Liver (tissue), 9 donors: Measurements from ENCODE around the gene SETD6. TPM values are rescaled to one million over a fixed set of nuclear protein-coding genes. Genes with fewer than 3 reads are reported as not detected.

Source experiments
- DNase-seq: peaks from one replicate; pipeline ENCODE4 v3.0.0-alpha.2; 2017; ENCODE audit warnings: low spot score
- H3K27ac ChIP-seq, 2 donors: one replicate each; pipeline ENCODE4 v1.7.0; 2013; ENCODE audit warnings: inconsistent platforms in 2 of 2, low read length in 2 of 2, control low read depth in 1 of 2, low read depth in 1 of 2, mild to moderate bottlenecking in 1 of 2
- H3K27me3 ChIP-seq, 4 donors: one replicate each; pipeline versions ENCODE4 v1.6.1 to v1.7.0; 2013; ENCODE audit warnings: low read length in 3 of 4, inconsistent platforms in 1 of 4, mild to moderate bottlenecking in 1 of 4, moderate library complexity in 1 of 4; ENCODE audit not compliant: control insufficient read depth in 4 of 4, insufficient read depth in 4 of 4
- H3K36me3 ChIP-seq, 4 donors: one replicate each; pipeline versions ENCODE4 v1.6.1 to v1.7.0; 2013; ENCODE audit warnings: low read length in 3 of 4, mild to moderate bottlenecking in 3 of 4, low read depth in 1 of 4, moderate library complexity in 1 of 4; ENCODE audit not compliant: control insufficient read depth in 4 of 4, insufficient read depth in 3 of 4
- H3K4me1 ChIP-seq, 4 donors: one replicate each; pipeline versions ENCODE4 v1.6.1 to v1.7.0; 2013; ENCODE audit warnings: low read length in 3 of 4, mild to moderate bottlenecking in 3 of 4, moderate library complexity in 1 of 4; ENCODE audit not compliant: control insufficient read depth in 4 of 4, insufficient read depth in 4 of 4
- H3K4me3 ChIP-seq, 3 donors: one replicate each; pipeline versions ENCODE4 v1.6.1 to v1.7.0; 2013; ENCODE audit warnings: low read length in 3 of 3, control low read depth in 1 of 3, low read depth in 1 of 3, mild to moderate bottlenecking in 1 of 3
- H3K9ac ChIP-seq, 2 donors: one replicate each; pipeline ENCODE4 v1.7.0; 2013; ENCODE audit warnings: low read length in 2 of 2, mild to moderate bottlenecking in 2 of 2, moderate library complexity in 2 of 2, control low read depth in 1 of 2, low read depth in 1 of 2
- H3K9me3 ChIP-seq, 4 donors: one replicate each; pipeline versions ENCODE4 v1.6.1 to v1.7.0; 2013; ENCODE audit warnings: low read length in 3 of 4; ENCODE audit not compliant: control insufficient read depth in 4 of 4
- FOXA1 ChIP-seq: IDR thresholded peaks from 2 replicates; pipeline ENCODE4 v1.6.1; 2016; ENCODE audit warnings: antibody characterized with exemption
- FOXA2 ChIP-seq: IDR thresholded peaks from 2 replicates; pipeline ENCODE4 v1.6.1; 2016; ENCODE audit warnings: antibody characterized with exemption
- GABPA ChIP-seq, 2 donors: IDR thresholded peaks in 1 of 2; conservative IDR thresholded peaks in 1 of 2; 2 replicates each; pipeline ENCODE4 v1.6.1; 2016; ENCODE audit warnings: antibody characterized with exemption in 2 of 2, mild to moderate bottlenecking in 1 of 2, moderate library complexity in 1 of 2
- HNF4A ChIP-seq, 2 donors: conservative IDR thresholded peaks; 2 replicates each; pipeline ENCODE4 v1.6.1; 2016; ENCODE audit warnings: antibody characterized with exemption in 2 of 2, mild to moderate bottlenecking in 2 of 2
- HNF4G ChIP-seq: IDR thresholded peaks from 2 replicates; pipeline ENCODE4 v1.6.1; 2016; ENCODE audit warnings: antibody characterized with exemption
- JUND ChIP-seq, 2 donors: IDR thresholded peaks; 2 replicates each; pipeline ENCODE4 v1.6.1; 2016; ENCODE audit warnings: antibody characterized with exemption in 2 of 2
- NR2F2 ChIP-seq: IDR thresholded peaks from 2 replicates; pipeline ENCODE4 v1.6.1; 2016; ENCODE audit warnings: antibody characterized with exemption
- RAD21 ChIP-seq, 2 donors: IDR thresholded peaks; 2 replicates each; pipeline ENCODE4 v1.6.1; 2016; ENCODE audit warnings: antibody characterized with exemption in 2 of 2, mild to moderate bottlenecking in 2 of 2
- SP1 ChIP-seq: IDR thresholded peaks from 2 replicates; pipeline ENCODE4 v1.6.1; 2018; ENCODE audit warnings: antibody characterized with exemption, mild to moderate bottlenecking
- TAF1 ChIP-seq: conservative IDR thresholded peaks from 2 replicates; pipeline ENCODE4 v1.6.1; 2016; ENCODE audit warnings: antibody characterized with exemption, mild to moderate bottlenecking
- YY1 ChIP-seq: IDR thresholded peaks from 2 replicates; pipeline ENCODE4 v1.6.1; 2016; ENCODE audit warnings: antibody characterized with exemption, mild to moderate bottlenecking
- WGBS: extraction: QIAGEN DNeasy Blood & Tissue Kit; methylation state at CpG from one replicate; pipeline ENCODE4 v1.1.7; 2013; 5-methylcytosine and 5-hydroxymethylcytosine counted together
- polyA plus RNA-seq, 2 donors: library from polyadenylated mRNA; stranded (reverse) in 1 of 2; unstranded in 1 of 2; fragments of 200-250 nt in 1 of 2; fragments of >200 nt in 1 of 2; fragmentation: Nextera tagmentation in 1 of 2; extraction: Ambion mirVana in 1 of 2; gene quantifications; one replicate each; pipeline versions ENCODE4 v1.2.1 to v1.2.3, GENCODE V29; 2013 to 2015
- total RNA-seq, 2 donors: library from RNA; depleted of rRNA; stranded (reverse); fragments of >200 nt; gene quantifications; one replicate each; pipeline ENCODE4 v1.2.3, GENCODE V29; 2014
- TF ChIP-seq, protein P1 (sequence below): IDR thresholded peaks from 2 replicates; pipeline ENCODE4 v1.6.1; 2016; ENCODE audit warnings: antibody characterized with exemption
- TF ChIP-seq, protein P2 (sequence below): fragments of 150-350 bp; IDR thresholded peaks from 2 replicates; pipeline ENCODE4 v1.5.1; 2017; ENCODE audit warnings: improper control_type of control experiment, low read depth, low read length; ENCODE audit not compliant: missing input control
- TF ChIP-seq, protein P3 (sequence below): IDR thresholded peaks from 2 replicates; pipeline ENCODE4 v1.6.1; 2016; ENCODE audit warnings: antibody characterized with exemption
- TF ChIP-seq, protein P4 (sequence below): IDR thresholded peaks from 2 replicates; pipeline ENCODE4 v1.6.1; 2016; ENCODE audit warnings: antibody characterized with exemption
- donor health status: healthy.
- donor health status: healthy.
- donor health status: healthy.
- donor health status: healthy.
- donor health status: healthy.

SETD6 gene
- total and polyA plus RNA-seq, 4 donors: 6.9 to 17.7 (median 10.2) TPM

DNA sequence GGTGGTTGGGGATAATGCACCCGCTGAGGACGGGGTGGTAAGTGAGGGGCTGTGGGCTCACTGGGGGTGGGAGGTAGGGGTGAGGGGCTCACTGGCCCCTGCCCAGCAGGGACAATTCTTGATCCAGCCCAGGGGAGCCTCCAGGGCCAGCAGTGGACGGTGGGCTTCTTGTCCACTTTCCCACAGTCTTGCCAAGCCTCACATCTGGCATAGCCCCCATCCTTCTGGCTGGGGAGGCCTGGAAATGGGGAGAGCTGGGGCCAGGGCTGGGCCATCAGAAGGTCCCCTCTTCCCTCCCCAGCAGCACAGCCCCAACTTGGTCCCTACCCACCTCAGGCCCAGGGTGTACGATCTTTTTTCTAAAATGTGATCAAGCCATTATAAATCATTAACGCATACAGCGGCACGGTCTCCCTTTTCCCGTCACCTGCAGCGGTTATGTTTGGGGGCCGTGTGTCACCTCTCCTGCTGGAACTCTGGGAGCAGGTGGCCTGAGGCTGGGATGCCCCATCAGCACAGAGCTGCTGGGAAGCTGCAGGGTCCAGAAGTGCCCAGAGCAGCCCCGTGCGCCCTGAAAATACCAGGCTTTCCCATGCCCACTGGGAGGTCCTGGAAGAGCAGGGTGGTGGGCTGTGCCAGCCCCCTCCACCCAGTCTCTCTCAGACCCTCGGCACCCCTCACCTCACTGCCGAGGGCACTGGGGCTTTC, 7.2 kb upstream of the SETD6 start:
- Histone ChIP-seq H3K4me1 (peaks cover 4 to 12% (median 7%) of the 10 kb centered on the region in 4 donors), H3K27ac (no peak overlapping the region), H3K27me3 (no peaks in the 10 kb centered on the region), H3K9me3 (no peaks in the 10 kb centered on the region), H3K9ac (no peak overlapping the region), H3K36me3 (no peaks in the 10 kb centered on the region), H3K4me3 (no peak overlapping the region)
- DNase-seq: no peak
- TF ChIP-seq HNF4A (conservative IDR thresholded peaks at IDR 0.05) (no peak), SP1 (no peak), NR2F2 (no peak), YY1 (no peak), HNF4G (no peak)
- TF ChIP-seq, protein P1, sequence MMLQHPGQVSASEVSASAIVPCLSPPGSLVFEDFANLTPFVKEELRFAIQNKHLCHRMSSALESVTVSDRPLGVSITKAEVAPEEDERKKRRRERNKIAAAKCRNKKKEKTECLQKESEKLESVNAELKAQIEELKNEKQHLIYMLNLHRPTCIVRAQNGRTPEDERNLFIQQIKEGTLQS: no peak
- TF ChIP-seq, protein P2, sequence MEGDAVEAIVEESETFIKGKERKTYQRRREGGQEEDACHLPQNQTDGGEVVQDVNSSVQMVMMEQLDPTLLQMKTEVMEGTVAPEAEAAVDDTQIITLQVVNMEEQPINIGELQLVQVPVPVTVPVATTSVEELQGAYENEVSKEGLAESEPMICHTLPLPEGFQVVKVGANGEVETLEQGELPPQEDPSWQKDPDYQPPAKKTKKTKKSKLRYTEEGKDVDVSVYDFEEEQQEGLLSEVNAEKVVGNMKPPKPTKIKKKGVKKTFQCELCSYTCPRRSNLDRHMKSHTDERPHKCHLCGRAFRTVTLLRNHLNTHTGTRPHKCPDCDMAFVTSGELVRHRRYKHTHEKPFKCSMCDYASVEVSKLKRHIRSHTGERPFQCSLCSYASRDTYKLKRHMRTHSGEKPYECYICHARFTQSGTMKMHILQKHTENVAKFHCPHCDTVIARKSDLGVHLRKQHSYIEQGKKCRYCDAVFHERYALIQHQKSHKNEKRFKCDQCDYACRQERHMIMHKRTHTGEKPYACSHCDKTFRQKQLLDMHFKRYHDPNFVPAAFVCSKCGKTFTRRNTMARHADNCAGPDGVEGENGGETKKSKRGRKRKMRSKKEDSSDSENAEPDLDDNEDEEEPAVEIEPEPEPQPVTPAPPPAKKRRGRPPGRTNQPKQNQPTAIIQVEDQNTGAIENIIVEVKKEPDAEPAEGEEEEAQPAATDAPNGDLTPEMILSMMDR: no peak
- 79% methylated on average over 14 of the region's 14 CpGs for WGBS

DNA sequence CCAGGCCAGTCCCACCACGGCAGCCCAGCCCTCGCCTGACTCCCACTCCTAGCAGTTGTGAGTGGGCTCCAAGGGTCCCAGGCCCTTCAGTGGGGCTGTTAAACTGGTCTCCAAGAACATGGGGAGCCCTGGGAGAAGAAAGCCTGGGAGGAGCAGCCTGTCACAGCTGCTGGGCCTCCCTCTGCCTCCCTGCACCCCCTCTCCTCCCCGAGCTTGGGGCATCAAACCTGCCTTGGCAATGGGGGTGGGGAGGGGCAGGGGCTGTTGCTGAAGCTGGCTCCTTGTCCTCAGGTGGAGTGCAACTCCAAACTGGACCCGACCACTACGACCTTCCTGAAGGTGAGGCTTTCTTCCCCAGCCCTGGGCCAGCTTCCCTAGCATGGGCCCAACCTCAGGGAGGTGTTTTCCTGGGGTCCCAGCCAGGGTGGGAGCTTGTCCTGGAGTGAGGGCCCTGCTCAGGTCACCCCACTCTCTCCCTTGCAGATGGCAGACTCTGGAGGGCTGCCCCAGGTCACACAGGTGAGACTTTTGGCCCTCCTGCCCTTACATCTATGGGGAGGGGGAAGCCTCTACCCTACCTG, 6.6 kb upstream of the SETD6 start:
- Histone ChIP-seq H3K27ac (no peak overlapping the region), H3K9me3 (no peaks in the 10 kb centered on the region), H3K4me3 (no peak overlapping the region), H3K4me1 (peaks cover 4 to 12% (median 7%) of the 10 kb centered on the region in 4 donors), H3K36me3 (no peaks in the 10 kb centered on the region), H3K9ac (no peak overlapping the region), H3K27me3 (no peaks in the 10 kb centered on the region)
- DNase-seq: no peak
- WGBS: 83% methylated on average over 5 of the region's 5 CpGs
- TF ChIP-seq, protein P3, sequence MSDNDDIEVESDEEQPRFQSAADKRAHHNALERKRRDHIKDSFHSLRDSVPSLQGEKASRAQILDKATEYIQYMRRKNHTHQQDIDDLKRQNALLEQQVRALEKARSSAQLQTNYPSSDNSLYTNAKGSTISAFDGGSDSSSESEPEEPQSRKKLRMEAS: no peak
- TF ChIP-seq RAD21 (IDR thresholded peaks at IDR 0.05) (no peak), YY1 (no peak), JUND (IDR thresholded peaks at IDR 0.05) (no peak), HNF4A (conservative IDR thresholded peaks at IDR 0.05) (no peak), GABPA (IDR thresholded peaks at IDR 0.05 in 1 of 2, conservative IDR thresholded peaks at IDR 0.05 in 1 of 2) (no peak), FOXA2 (no peak)
- TF ChIP-seq, protein P1: no peak

DNA sequence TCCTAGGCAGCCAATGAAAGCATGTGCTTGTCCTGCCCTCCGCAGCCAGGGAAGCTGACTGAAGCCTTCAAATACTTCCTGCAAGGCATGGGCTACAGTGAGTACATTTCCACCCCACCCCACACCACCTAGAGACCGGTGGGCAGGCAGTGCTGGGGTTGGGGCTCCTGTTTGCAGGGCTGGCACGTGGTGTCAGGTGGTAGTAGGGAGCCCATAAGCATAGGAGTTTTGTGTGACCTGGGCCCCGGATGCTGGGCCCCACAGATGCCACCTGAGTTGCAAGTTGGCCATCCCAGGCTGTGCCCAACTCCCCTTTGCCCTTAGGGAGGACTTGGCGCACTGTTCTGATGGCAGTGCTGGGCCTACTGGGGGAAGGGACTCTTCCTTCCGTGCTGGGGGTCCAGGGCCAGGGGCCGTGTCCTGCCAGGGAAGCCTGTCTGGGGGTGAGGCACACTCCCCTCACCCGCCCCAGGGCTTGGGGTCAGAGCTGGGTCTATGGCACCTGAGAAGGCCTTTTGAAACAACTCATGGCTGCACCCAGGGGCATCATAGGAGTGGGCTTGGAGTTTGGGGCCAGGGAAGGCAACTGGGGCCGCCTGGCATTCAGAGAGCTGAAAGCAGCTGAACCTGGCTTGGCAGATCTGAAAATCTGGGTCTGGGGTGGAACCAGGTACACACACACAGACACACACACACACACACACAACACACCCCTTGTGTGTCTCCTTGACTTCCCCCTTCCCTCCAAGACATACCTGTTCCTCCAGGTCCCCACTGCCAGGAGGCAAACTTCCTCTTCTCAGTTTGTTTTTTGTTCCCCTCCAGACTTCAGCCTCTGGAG, 5.8 kb upstream of the SETD6 start:
- TF ChIP-seq, protein P4, sequence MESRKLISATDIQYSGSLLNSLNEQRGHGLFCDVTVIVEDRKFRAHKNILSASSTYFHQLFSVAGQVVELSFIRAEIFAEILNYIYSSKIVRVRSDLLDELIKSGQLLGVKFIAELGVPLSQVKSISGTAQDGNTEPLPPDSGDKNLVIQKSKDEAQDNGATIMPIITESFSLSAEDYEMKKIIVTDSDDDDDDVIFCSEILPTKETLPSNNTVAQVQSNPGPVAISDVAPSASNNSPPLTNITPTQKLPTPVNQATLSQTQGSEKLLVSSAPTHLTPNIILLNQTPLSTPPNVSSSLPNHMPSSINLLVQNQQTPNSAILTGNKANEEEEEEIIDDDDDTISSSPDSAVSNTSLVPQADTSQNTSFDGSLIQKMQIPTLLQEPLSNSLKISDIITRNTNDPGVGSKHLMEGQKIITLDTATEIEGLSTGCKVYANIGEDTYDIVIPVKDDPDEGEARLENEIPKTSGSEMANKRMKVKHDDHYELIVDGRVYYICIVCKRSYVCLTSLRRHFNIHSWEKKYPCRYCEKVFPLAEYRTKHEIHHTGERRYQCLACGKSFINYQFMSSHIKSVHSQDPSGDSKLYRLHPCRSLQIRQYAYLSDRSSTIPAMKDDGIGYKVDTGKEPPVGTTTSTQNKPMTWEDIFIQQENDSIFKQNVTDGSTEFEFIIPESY: no peak
- TF ChIP-seq FOXA1 (no peak), HNF4A (conservative IDR thresholded peaks at IDR 0.05) (no peak), TAF1 (no peak)
- Histone ChIP-seq H3K9me3 (no peaks in the 10 kb centered on the region), H3K27ac (no peak overlapping the region), H3K27me3 (no peaks in the 10 kb centered on the region), H3K36me3 (no peaks in the 10 kb centered on the region), H3K4me3 (no peak overlapping the region), H3K4me1 (peaks cover 4 to 16% (median 8%) of the 10 kb centered on the region in 4 donors), H3K9ac (no peak overlapping the region)
- WGBS: 96% methylated on average over 9 of the region's 9 CpGs
- DNase-seq: no peak
